IPS DF 6.9 (cell line): Measurements from ENCODE around the gene MBOAT7.

Experiments
- DNase-seq: peaks from one replicate; pipeline ENCODE4 v3.0.0-alpha.2; 2013; ENCODE audit warnings: low read depth, low spot score
- H3K27ac ChIP-seq: one replicate; pipeline ENCODE4 v1.5.1; 2013; ENCODE audit warnings: low read length, control low read depth
- H3K27me3 ChIP-seq: 2 replicates; pipeline ENCODE4 v1.6.1; 2013; ENCODE audit warnings: mild to moderate bottlenecking, low read length; ENCODE audit not compliant: control insufficient read depth, insufficient read depth
- H3K36me3 ChIP-seq: 2 replicates; pipeline ENCODE4 v1.6.1; 2013; ENCODE audit warnings: low read length; ENCODE audit not compliant: control insufficient read depth, insufficient read depth
- H3K4me1 ChIP-seq: 2 replicates; pipeline ENCODE4 v1.6.1; 2013; ENCODE audit warnings: low read length; ENCODE audit not compliant: control insufficient read depth, insufficient read depth
- H3K4me3 ChIP-seq: 2 replicates; pipeline ENCODE4 v1.5.1; 2013; ENCODE audit warnings: mild to moderate bottlenecking, low read length
- H3K9me3 ChIP-seq: 2 replicates; pipeline ENCODE4 v1.6.1; 2013; ENCODE audit warnings: low read length, inconsistent platforms; ENCODE audit not compliant: control insufficient read depth, insufficient read depth
- WGBS: extraction: QIAGEN DNeasy Blood & Tissue Kit; methylation state at CpG from one replicate; pipeline ENCODE4 v1.1.7; 2013; ENCODE audit warnings: mixed read lengths, missing lambda C conversion rate; ENCODE audit not compliant: insufficient read length, insufficient coverage; 5-methylcytosine and 5-hydroxymethylcytosine counted together

The MBOAT7 gene

DNA sequence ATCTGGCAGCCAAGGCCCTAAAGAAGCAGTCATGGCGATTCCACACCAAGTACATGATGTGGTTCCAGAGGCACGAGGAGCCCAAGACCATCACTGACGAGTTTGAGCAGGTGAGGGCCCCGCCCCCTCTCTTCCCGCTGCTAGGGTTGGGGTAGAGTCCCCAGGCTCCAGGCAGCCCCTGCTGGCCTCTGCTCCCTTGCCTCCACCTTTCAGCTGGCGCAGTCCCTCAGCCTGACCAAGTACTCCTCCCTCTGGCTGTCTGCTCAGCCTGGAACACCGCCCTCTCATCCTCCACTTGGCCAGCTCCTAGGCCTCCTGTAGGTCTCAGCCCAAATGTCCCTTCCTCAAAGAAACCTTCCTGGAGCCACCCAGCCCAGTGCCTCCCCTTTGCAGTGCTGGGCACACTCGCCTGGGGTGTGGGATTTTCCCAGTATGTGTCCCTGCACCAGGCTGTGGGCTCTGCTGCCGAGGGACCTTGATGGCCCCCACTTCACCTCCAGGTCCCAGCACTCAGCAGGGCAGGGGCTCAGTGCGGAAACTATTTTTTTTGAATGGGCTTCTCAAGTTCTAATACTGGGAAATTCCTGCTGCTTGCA, 35.6 kb downstream of the MBOAT7 start:
- WGBS, result no CpG with 5 or more reads among the region's 10 CpGs
- H3K27me3 ChIP-seq, result no peaks in the 10 kb centered on the region
- H3K27ac ChIP-seq, result no peak overlapping the region
- H3K36me3 ChIP-seq, result peaks cover 62% of the 10 kb centered on the region
- H3K4me3 ChIP-seq, result no peak overlapping the region
- no peak for DNase-seq
- no peaks in the 10 kb centered on the region for H3K4me1 ChIP-seq
- H3K9me3 ChIP-seq, result no peaks in the 10 kb centered on the region

DNA sequence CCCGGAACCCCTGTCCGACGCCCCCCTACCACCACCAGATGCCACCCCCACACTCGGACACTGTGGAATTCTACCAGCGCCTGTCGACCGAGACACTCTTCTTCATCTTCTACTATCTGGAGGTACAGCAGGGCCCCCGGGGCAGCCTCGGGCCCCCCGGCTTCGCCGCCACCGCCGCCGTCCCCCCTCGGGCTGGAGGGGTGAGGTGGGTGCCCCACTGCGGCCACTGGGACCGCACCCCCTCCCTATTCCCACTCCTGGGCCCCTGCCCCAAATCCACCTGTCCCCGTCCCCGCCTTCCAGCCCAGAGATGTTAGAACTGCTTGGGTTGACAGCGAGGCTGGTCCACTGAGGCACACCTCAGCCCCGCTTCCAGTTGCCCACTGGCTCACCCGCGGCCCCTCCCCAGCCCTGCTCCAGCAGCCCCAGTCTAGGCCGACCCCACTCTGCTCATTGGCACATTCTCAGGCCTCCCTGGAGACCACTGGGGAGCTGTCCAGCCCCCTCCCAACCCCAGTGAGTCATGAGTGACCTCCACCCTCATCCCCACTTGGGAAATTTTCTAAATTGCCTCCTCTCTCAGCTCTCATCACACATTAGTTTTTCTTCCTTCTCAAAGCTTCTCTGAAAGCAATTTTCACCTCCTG, 36.4 kb downstream of the MBOAT7 start:
- Histone ChIP-seq H3K4me1 (no peaks in the 10 kb centered on the region), H3K4me3 (no peak overlapping the region), H3K27ac (no peak overlapping the region), H3K27me3 (no peaks in the 10 kb centered on the region), H3K9me3 (no peaks in the 10 kb centered on the region), H3K36me3 (peaks cover 65% of the 10 kb centered on the region)
- no peak for DNase-seq
- no CpG with 5 or more reads among the region's 25 CpGs for WGBS

DNA sequence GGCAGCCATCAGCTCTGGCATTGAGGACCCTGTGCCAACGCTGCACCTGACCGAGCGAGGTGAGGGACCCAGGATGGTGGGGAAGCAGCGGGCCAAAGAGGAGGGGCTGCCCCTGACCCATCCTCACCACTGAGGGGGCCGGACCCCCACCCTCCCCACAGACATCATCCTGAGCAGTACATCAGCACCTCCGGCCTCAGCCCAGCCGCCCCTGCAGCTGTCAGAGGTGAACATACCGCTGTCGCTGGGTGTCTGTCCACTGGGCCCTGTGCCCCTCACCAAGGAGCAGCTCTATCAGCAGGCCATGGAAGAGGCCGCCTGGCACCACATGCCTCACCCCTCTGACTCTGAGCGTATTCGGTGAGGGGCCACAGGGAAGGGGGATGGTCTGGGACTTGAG, 37.1 kb downstream of the MBOAT7 start:
- H3K36me3 ChIP-seq, result peaks cover 72% of the 10 kb centered on the region
- no peaks in the 10 kb centered on the region for H3K4me1 ChIP-seq
- no peaks in the 10 kb centered on the region for H3K27me3 ChIP-seq
- H3K27ac ChIP-seq, result no peak overlapping the region
- no peak for DNase-seq
- no peak overlapping the region for H3K4me3 ChIP-seq
- no CpG with 5 or more reads among the region's 12 CpGs for WGBS
- H3K9me3 ChIP-seq, result no peaks in the 10 kb centered on the region

DNA sequence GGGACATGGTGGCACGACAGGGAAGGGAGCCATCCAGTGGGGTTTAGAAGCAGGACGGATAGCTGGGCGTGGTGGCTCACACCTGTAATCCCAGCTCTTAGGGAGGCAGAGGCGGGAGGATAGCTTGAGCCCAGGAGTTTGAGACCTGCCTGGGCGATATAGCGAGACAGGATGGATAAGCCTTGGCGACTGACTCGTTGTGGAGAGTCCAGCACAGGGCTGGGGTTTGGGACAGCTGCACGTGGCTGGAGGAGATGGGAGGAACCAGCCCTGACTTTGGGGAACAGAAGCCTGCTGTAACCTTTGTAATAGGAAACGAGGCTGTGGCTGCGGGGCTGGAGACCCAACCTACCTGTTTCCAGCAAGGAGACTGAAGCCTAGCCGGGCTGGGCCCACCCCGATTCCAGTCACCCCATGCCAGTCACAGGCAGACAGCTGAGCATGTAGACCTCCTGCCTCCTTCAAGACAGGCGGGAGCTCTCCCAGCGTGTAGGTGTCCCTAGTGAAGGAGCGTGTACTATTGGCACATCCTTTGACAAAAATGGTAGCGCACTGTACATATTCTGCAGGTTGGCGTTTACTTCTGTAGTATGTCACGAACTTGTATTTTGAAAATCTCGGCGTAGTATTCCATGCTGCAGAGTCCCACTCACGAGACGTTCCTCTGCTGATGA, 37.9 kb downstream of the MBOAT7 start:
- Histone ChIP-seq H3K36me3 (peaks cover 77% of the 10 kb centered on the region), H3K9me3 (no peaks in the 10 kb centered on the region), H3K4me1 (no peaks in the 10 kb centered on the region), H3K27ac (no peak overlapping the region), H3K4me3 (no peak overlapping the region), H3K27me3 (no peaks in the 10 kb centered on the region)
- DNase-seq, result no peak
- no CpG with 5 or more reads among the region's 23 CpGs for WGBS

DNA sequence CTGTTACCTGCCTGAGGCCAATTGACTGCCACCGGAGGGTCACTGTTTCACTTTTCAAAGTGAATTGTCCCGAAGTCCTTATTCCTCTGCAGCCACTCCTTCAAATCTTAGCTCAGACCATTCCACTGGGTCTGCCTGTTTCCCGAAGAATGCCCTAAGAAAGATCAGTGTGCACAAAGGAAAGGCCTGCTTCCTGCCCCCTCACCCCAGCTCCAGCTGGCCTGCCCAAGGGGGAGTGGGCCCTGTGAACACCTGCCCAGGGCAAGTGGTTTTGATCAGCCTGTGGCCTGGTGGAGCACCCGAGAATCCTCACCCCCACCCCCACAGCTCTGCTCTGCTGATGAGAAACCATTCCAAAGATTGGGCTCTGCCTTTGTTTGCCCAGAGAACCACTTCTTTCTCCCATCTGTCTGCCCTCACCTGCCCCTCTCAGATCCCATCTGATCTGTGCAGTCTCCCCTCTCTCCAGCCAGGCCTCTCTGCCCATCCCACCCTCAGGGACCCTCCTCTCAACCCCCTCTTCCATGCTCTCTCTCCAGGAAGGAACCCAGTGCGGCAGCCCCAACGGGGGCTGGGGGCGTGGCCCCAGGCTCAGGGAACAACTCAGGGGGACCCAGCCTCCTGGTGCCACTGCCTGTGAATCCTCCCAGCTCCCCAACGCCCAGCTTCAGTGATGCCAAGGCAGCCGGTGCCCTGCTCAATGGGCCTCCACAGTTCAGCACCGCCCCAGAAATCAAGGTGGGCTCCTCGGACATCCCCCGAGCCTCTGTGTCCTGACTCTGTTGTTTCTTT, 40.2 kb downstream of the MBOAT7 start:
- no peak for DNase-seq
- H3K4me1 ChIP-seq, result no peaks in the 10 kb centered on the region
- H3K9me3 ChIP-seq, result no peaks in the 10 kb centered on the region
- H3K27ac ChIP-seq, result no peak overlapping the region
- no peaks in the 10 kb centered on the region for H3K27me3 ChIP-seq
- peaks cover 81% of the 10 kb centered on the region for H3K36me3 ChIP-seq
- no CpG with 5 or more reads among the region's 12 CpGs for WGBS
- H3K4me3 ChIP-seq, result no peak overlapping the region

DNA sequence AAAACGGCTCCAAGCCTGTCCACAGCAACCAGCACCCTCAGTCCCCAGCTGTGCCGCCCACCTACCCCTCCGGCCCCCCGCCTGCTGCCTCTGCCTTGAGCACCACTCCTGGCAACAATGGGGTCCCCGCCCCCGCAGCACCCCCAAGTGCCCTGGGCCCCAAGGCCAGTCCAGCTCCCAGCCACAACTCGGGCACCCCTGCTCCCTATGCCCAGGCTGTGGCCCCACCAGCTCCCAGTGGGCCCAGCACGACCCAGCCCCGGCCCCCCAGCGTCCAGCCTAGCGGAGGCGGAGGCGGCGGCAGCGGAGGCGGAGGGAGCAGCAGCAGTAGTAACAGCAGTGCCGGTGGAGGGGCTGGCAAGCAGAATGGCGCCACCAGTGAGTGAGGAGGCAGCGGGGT, 41.2 kb downstream of the MBOAT7 start:
- H3K36me3 ChIP-seq, result peaks cover 82% of the 10 kb centered on the region
- H3K27me3 ChIP-seq, result no peaks in the 10 kb centered on the region
- no peak for DNase-seq
- WGBS, result no CpG with 5 or more reads among the region's 19 CpGs
- no peak overlapping the region for H3K27ac ChIP-seq
- no peaks in the 10 kb centered on the region for H3K4me1 ChIP-seq
- H3K9me3 ChIP-seq, result no peaks in the 10 kb centered on the region
- no peak overlapping the region for H3K4me3 ChIP-seq

DNA sequence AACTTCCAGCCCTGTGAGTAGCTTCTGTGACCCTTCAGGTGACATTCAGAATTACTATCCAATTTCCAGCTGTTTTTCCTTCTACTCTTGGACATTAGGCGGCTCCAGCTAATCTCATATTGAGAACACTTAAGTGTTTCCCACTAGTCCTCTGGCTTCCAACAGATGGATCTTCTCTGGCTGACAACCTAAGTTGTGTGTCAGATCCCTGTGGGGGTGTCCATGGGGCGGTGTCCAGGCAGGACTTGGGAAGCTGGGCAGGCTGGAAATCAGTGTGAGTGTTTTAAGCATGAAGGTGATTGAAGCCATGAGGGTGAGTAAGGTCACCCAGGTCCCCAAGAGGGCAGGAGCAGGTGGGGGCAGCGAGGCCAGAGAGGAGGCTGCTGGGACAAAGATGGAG, 41.7 kb downstream of the MBOAT7 start:
- no CpG with 5 or more reads among the region's 3 CpGs for WGBS
- H3K36me3 ChIP-seq, result peaks cover 83% of the 10 kb centered on the region
- H3K4me1 ChIP-seq, result no peaks in the 10 kb centered on the region
- H3K27me3 ChIP-seq, result no peaks in the 10 kb centered on the region
- no peak overlapping the region for H3K27ac ChIP-seq
- no peaks in the 10 kb centered on the region for H3K9me3 ChIP-seq
- no peak overlapping the region for H3K4me3 ChIP-seq
- DNase-seq, result no peak

DNA sequence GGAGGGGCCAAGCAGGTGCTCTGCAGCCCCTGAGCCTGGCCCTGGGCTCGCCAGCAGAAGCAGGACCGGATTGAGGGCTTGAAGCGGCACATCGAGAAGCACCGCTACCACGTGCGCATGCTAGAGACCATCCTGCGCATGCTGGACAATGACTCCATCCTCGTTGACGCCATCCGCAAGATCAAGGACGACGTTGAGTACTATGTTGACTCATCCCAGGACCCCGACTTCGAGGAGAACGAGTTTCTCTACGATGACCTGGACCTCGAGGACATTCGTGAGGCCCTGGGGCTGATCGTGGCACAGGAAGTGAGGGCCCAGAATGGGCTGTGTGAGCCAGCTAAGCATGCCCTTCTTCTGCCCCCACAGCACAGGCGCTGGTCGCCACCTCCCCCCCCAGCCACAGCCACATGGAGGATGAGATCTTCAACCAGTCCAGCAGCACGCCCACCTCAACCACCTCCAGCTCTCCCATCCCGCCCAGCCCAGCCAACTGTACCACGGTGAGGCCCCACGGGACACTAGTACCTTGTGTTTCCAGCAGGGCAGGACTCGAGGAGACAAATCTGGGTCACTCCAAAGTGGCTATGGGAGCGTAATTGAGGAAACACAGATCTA, 43.7 kb downstream of the MBOAT7 start:
- Histone ChIP-seq H3K4me3 (no peak overlapping the region), H3K27me3 (no peaks in the 10 kb centered on the region), H3K9me3 (no peaks in the 10 kb centered on the region), H3K36me3 (peaks cover 68% of the 10 kb centered on the region), H3K4me1 (no peaks in the 10 kb centered on the region), H3K27ac (no peak overlapping the region)
- no CpG with 5 or more reads among the region's 28 CpGs for WGBS
- DNase-seq, result no peak

DNA sequence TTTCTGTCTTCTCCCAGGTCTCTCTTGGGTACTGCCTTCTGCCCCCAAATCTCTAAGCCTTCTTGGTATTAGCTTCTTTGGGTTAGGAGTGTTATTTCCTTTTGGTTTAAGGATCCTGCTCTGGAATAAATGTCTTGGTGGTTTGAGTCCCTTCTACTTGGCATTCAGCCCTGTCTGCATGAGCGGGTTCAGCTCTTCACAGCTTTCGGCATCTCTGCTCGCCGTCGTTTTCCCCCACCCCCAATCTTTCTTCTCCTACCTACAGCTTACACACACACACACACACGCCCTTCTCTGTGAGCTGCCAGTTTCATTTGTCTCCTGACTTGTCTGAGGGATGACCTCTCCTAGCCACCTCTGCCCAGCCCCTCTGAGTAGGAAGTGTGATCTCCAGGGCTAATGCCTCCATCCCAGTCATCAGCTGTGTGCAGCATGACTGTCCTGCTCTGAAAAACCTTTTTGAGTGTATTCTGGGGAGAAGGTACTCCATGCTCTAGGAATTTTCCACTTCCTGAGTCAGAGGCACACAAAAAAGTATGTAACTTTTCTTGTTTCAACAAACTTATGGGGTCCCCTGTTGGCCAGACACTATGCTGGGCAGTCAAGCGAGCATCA, 47.1 kb downstream of the MBOAT7 start:
- Histone ChIP-seq H3K4me1 (peaks cover 4% of the 10 kb centered on the region; the same call in 1 of the 2 replicates), H3K4me3 (no peak overlapping the region), H3K27me3 (no peaks in the 10 kb centered on the region), H3K9me3 (no peaks in the 10 kb centered on the region), H3K27ac (no peak overlapping the region), H3K36me3 (peaks cover 47% of the 10 kb centered on the region)
- no CpG with 5 or more reads among the region's 7 CpGs for WGBS
- DNase-seq, result no peak

DNA sequence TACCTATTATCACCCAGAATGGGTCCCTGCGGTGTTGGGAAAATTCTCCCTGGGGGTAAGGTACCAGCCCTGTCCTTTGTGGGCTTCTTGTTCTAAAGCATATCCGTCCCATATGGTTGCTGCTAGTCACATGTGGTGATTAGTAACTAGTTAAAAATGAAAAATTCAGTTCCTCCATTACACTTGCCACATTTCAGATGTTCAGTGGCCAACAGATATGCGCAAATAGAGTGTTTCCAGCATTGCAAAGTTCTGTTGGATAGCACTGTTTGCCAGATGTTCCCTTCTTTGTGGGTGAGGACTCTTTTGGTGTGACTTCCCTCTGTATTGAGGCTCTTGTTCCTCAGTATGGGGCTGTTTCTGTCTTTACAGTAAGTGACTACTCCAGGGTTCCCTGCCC, 48.0 kb downstream of the MBOAT7 start:
- no peaks in the 10 kb centered on the region for H3K9me3 ChIP-seq
- peaks cover 38% of the 10 kb centered on the region for H3K36me3 ChIP-seq
- no CpG with 5 or more reads among the region's 3 CpGs for WGBS
- H3K4me3 ChIP-seq, result no peak overlapping the region
- DNase-seq, result no peak
- H3K4me1 ChIP-seq, result peaks cover 4% of the 10 kb centered on the region; the same call in 1 of the 2 replicates
- H3K27ac ChIP-seq, result no peak overlapping the region
- H3K27me3 ChIP-seq, result no peaks in the 10 kb centered on the region
